DND-41 (cell line): ENCODE measurements around the gene EFNA3.
A peak's percentile ranks its signal among the peaks of the same experiment; 100 is the strongest.

ENCODE experiments used
- ATAC-seq: fragments of 200-7000 bp; cut with Tn5 transposase; 3 replicates; pipeline ENCODE4 v1.9.1; 2021; ENCODE audit warnings: low read depth; ENCODE audit not compliant: insufficient read depth
- DNase-seq: peaks from one replicate; pipeline ENCODE4 v3.0.0-alpha.2; 2020
- H2AFZ ChIP-seq: 2 replicates; pipeline ENCODE4 v1.6.0; 2012; ENCODE audit warnings: low read depth, low read length
- H3K27ac ChIP-seq: 2 replicates; pipeline ENCODE4 v1.5.1; 2012; ENCODE audit warnings: low read length, inconsistent platforms
- H3K27me3 ChIP-seq: fragments of 200-600 bp; sonication (generic); 2 replicates; pipeline ENCODE4 v1.6.0; 2012; ENCODE audit warnings: low read length, mild to moderate bottlenecking, inconsistent platforms; ENCODE audit not compliant: insufficient read depth, poor library complexity
- H3K36me3 ChIP-seq: 2 replicates; pipeline ENCODE4 v1.5.1; 2012; ENCODE audit warnings: low read length, inconsistent platforms; ENCODE audit not compliant: insufficient read depth
- H3K4me1 ChIP-seq: 2 replicates; pipeline ENCODE4 v1.5.1; 2012; ENCODE audit warnings: mild to moderate bottlenecking, low read length; ENCODE audit not compliant: insufficient read depth
- H3K4me2 ChIP-seq: 2 replicates; pipeline ENCODE4 v1.6.0; 2012; ENCODE audit warnings: mild to moderate bottlenecking, moderate library complexity, low read length, inconsistent platforms; ENCODE audit not compliant: insufficient read depth
- H3K4me3 ChIP-seq, 2 experiments: fragments of 200-600 bp in 1 of 2; shearing (Covaris generic) in 1 of 2; 2 replicates each; pipeline ENCODE4 v1.5.1; 2012 to 2016; ENCODE audit warnings: inconsistent platforms in 2 of 2, low read length in 2 of 2, mild to moderate bottlenecking in 2 of 2, low read depth in 1 of 2, moderate library complexity in 1 of 2
- H3K79me2 ChIP-seq: 2 replicates; pipeline ENCODE4 v1.6.0; 2012; ENCODE audit warnings: low read length, inconsistent platforms; ENCODE audit not compliant: insufficient read depth
- H3K9ac ChIP-seq: 2 replicates; pipeline ENCODE4 v1.6.0; 2012; ENCODE audit warnings: low read depth, mild to moderate bottlenecking, inconsistent platforms, low read length, moderate library complexity
- H3K9me3 ChIP-seq: 2 replicates; pipeline ENCODE4 v1.5.1; 2012; ENCODE audit warnings: low read length, moderate library complexity, mild to moderate bottlenecking, inconsistent platforms; ENCODE audit not compliant: insufficient read depth, severe bottlenecking
- H4K20me1 ChIP-seq: 2 replicates; pipeline ENCODE4 v1.6.0; 2012; ENCODE audit warnings: low read length; ENCODE audit not compliant: insufficient read depth
- EZH2 ChIP-seq: IDR thresholded peaks from 3 replicates; pipeline ENCODE4 v1.6.1; 2012; ENCODE audit warnings: borderline replicate concordance, low read depth, mild to moderate bottlenecking, moderate library complexity, low read length, inconsistent platforms; ENCODE audit not compliant: severe bottlenecking
- TF ChIP-seq, protein P1 (sequence below): IDR thresholded peaks from 2 replicates; pipeline ENCODE4 v1.5.1; 2012; ENCODE audit warnings: borderline replicate concordance, low read length, moderate library complexity, mild to moderate bottlenecking; ENCODE audit not compliant: poor library complexity, severe bottlenecking; ENCODE audit errors: extremely low read depth

EFNA3 gene

GRCh38 chr1:155084722-155085503 lies 6.3 kb downstream of the EFNA3 start:
- Histone ChIP-seq H3K27me3 (peaks cover 38% of the 10 kb centered on the region), H2AFZ (peak overlapping the region; percentile 92), H3K9ac (peak overlapping the region; percentile 59), H4K20me1 (peaks cover 22% of the 10 kb centered on the region; the same call in 1 of the 2 replicates), H3K79me2 (no peaks in the 10 kb centered on the region), H3K36me3 (peaks cover 2% of the 10 kb centered on the region; the same call in 1 of the 2 replicates), H3K4me3 (peak overlapping the region; percentile 23 to 75; a peak in 3 of 4 replicates), H3K9me3 (no peaks in the 10 kb centered on the region), H3K4me1 (peaks cover 40% of the 10 kb centered on the region), H3K27ac (peak overlapping the region; percentile 77), H3K4me2 (peak overlapping the region; percentile 84)
- peak; percentile 87 for ATAC-seq
- TF ChIP-seq, protein P1, sequence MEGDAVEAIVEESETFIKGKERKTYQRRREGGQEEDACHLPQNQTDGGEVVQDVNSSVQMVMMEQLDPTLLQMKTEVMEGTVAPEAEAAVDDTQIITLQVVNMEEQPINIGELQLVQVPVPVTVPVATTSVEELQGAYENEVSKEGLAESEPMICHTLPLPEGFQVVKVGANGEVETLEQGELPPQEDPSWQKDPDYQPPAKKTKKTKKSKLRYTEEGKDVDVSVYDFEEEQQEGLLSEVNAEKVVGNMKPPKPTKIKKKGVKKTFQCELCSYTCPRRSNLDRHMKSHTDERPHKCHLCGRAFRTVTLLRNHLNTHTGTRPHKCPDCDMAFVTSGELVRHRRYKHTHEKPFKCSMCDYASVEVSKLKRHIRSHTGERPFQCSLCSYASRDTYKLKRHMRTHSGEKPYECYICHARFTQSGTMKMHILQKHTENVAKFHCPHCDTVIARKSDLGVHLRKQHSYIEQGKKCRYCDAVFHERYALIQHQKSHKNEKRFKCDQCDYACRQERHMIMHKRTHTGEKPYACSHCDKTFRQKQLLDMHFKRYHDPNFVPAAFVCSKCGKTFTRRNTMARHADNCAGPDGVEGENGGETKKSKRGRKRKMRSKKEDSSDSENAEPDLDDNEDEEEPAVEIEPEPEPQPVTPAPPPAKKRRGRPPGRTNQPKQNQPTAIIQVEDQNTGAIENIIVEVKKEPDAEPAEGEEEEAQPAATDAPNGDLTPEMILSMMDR, result peak; percentile 97
- TF ChIP-seq EZH2, result no peak
- DNase-seq, result peak; percentile 94

GRCh38 chr1:155085504-155086127 lies 7.0 kb downstream of the EFNA3 start:
- peak overlapping the region; percentile 84 for H3K4me2 ChIP-seq
- ATAC-seq, result 0 out of 3 replicates have a peak, but pooled peaks have one; percentile 7
- peaks cover 21% of the 10 kb centered on the region; the same call in 1 of the 2 replicates for H4K20me1 ChIP-seq
- peaks cover 31% of the 10 kb centered on the region for H3K27me3 ChIP-seq
- TF ChIP-seq, protein P1, result no peak
- TF ChIP-seq EZH2, result no peak
- H3K9me3 ChIP-seq, result no peaks in the 10 kb centered on the region
- H3K4me3 ChIP-seq, result peak overlapping the region; percentile 23 to 75; a peak in 3 of 4 replicates
- DNase-seq, result peak; percentile 55
- H3K79me2 ChIP-seq, result no peaks in the 10 kb centered on the region
- peak overlapping the region; percentile 92 for H2AFZ ChIP-seq
- H3K9ac ChIP-seq, result peak overlapping the region; percentile 59
- H3K4me1 ChIP-seq, result peaks cover 34% of the 10 kb centered on the region
- peak overlapping the region; percentile 77 for H3K27ac ChIP-seq
- peaks cover 2% of the 10 kb centered on the region; the same call in 1 of the 2 replicates for H3K36me3 ChIP-seq

GRCh38 chr1:155086128-155086741 lies 7.6 kb downstream of the EFNA3 start:
- Histone ChIP-seq H3K4me1 (peaks cover 31% of the 10 kb centered on the region), H3K79me2 (no peaks in the 10 kb centered on the region), H3K4me3 (peak overlapping the region in 1 of 2 experiments; percentile 75; a peak in 3 of 4 replicates), H3K27me3 (peaks cover 25% of the 10 kb centered on the region), H3K27ac (no peak overlapping the region), H3K4me2 (peak overlapping the region; percentile 84), H3K9ac (peak overlapping the region; percentile 59; the same call in 1 of the 2 replicates), H3K36me3 (peaks cover 2% of the 10 kb centered on the region; the same call in 1 of the 2 replicates), H2AFZ (peak overlapping the region; percentile 59; the same call in 1 of the 2 replicates), H3K9me3 (no peaks in the 10 kb centered on the region), H4K20me1 (peaks cover 20% of the 10 kb centered on the region)
- TF ChIP-seq, protein P1, result peak; percentile 99
- no peak for TF ChIP-seq EZH2
- DNase-seq (peak; percentile 85), ATAC-seq (peak; percentile 40)
